NT2/D1 (cell line): ENCODE measurements around the gene IQSEC1.

Experiments
- DNase-seq: peaks from one replicate; pipeline ENCODE4 v3.0.0-alpha.2; 2011; ENCODE audit warnings: low read depth, low spot score
- H3K27me3 ChIP-seq: 2 replicates; pipeline ENCODE4 v1.6.0; 2011; ENCODE audit warnings: mild to moderate bottlenecking; ENCODE audit not compliant: insufficient read length, insufficient read depth
- H3K36me3 ChIP-seq: 2 replicates; pipeline ENCODE4 v1.6.1; 2011; ENCODE audit warnings: mild to moderate bottlenecking, low read length, mixed read lengths; ENCODE audit not compliant: insufficient read depth, insufficient read length
- H3K4me1 ChIP-seq: 2 replicates; pipeline ENCODE4 v1.5.1; 2011; ENCODE audit not compliant: insufficient read depth, insufficient read length
- H3K4me3 ChIP-seq: 2 replicates; pipeline ENCODE4 v1.5.1; 2011; ENCODE audit warnings: low read depth; ENCODE audit not compliant: insufficient read length
- H3K9ac ChIP-seq: 2 replicates; pipeline ENCODE4 v1.6.0; 2011; ENCODE audit warnings: low read depth; ENCODE audit not compliant: insufficient read length
- H3K9me3 ChIP-seq: 2 replicates; pipeline ENCODE4 v1.5.1; 2011; ENCODE audit warnings: mild to moderate bottlenecking, low read length; ENCODE audit not compliant: insufficient read depth
- SUZ12 ChIP-seq: IDR thresholded peaks from 2 replicates; pipeline ENCODE4 v1.6.1; 2011; ENCODE audit not compliant: insufficient read length, insufficient read depth; ENCODE audit errors: extremely low read depth
- YY1 ChIP-seq: IDR thresholded peaks from 2 replicates; pipeline ENCODE4 v1.6.1; 2011; ENCODE audit not compliant: insufficient read length, insufficient read depth
- ZNF274 ChIP-seq: IDR thresholded peaks from 2 replicates; pipeline ENCODE4 v1.6.1; 2011; ENCODE audit warnings: mild to moderate bottlenecking, low read depth, low read length

The IQSEC1 gene

DNA sequence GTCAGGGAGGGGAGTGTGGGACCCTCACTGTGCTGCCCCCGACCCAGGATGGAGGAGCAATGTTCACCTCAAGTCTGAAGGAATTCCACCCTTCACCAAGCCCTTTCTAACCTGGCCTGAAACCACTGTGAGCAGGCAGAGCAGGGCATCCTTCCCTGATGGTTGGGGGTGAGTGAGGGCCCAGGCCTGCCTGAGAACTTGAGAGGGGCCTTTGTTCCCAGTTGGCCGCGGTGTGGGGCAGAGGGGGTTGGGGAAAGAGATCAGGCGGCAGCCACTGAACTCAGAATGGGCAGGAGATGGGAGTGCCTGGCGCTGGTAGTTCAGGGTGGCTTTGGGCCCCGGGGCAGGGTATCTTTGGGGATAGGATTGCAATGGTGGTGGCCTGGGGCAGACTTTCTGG lies 128.4 kb downstream of the IQSEC1 start:
- no peaks in the 10 kb centered on the region for H3K27me3 ChIP-seq
- H3K36me3 ChIP-seq: peaks cover 28% of the 10 kb centered on the region
- TF ChIP-seq YY1 (no peak), ZNF274 (no peak), SUZ12 (no peak)
- H3K4me3 ChIP-seq: no peak overlapping the region
- H3K9ac ChIP-seq: peak overlapping the region; percentile 61
- no peaks in the 10 kb centered on the region for H3K9me3 ChIP-seq
- H3K4me1 ChIP-seq: peaks cover 21% of the 10 kb centered on the region
- no peak for DNase-seq

DNA sequence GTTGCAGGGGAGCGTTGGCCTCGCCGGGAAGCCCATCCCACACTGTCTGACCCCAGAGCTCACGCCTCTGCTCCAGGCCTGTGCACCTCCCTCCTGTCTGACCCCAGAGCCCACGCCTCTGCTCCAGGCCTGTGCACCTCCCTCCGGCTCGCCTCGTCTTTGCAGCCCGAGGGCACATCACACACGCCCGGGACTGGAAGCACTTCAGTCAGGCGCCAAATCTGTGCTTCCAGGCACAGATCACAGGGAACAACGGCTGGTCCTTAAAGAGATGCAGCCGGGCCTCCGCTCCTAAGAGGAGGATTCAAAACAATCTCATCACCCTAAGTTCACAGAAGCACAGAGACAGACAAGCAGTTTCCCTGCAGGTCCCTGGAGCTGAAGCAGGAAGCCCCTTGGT lies 128.8 kb downstream of the IQSEC1 start:
- Histone ChIP-seq H3K27me3 (no peaks in the 10 kb centered on the region), H3K4me3 (no peak overlapping the region), H3K9me3 (no peaks in the 10 kb centered on the region), H3K9ac (peak overlapping the region; percentile 61), H3K36me3 (peaks cover 32% of the 10 kb centered on the region), H3K4me1 (peaks cover 21% of the 10 kb centered on the region)
- no peak for TF ChIP-seq ZNF274
- no peak for TF ChIP-seq YY1
- no peak for TF ChIP-seq SUZ12
- DNase-seq: no peak

DNA sequence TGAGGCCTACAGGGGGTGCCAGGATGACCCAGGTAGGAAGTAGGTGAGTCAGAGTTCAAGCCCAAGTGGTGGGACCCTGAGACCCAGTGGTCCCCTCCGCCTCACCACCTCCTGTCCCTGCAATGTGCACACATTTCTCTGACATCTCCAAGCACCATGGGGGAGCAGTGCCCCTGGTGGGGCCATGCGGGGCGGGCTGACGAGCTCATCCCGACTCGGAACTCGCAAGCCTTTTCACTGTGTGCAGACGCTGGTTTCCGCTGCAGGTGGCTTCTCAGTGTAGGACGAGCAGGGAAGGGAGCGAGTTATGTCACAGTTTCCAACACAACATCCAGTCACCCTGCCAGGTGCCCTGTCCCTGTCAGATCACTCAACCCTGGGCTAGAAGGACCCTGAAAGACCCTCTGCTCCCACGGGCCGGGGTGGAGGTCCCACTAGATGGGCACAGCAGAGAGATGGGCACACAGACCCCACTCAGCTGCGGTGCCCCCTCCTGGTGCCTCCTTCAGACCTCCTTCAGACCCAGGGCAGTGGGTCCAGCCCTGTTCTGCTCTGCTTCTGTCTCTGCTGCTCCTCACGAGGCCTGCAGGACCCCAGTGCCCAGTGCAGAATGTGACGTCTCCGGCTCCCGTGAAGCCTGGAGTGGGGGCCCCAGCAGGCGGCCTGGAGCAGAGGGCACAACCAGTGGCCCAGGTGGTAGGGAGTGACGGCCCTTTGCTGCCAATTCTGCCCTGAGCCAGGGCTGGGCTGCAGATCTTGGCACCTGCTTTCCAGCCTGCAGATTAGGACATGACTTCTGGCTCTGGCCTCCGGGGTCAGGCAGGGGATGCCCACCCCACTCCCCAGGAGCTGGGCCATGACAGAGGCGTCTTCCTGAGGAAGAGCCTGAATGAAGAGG lies 129.9 kb downstream of the IQSEC1 start:
- peak overlapping the region; percentile 28 for H3K9ac ChIP-seq
- H3K9me3 ChIP-seq: no peaks in the 10 kb centered on the region
- H3K4me3 ChIP-seq: no peak overlapping the region
- TF ChIP-seq ZNF274 (no peak), SUZ12 (no peak), YY1 (no peak)
- no peaks in the 10 kb centered on the region for H3K27me3 ChIP-seq
- DNase-seq: no peak
- H3K4me1 ChIP-seq: peaks cover 21% of the 10 kb centered on the region
- H3K36me3 ChIP-seq: peaks cover 43% of the 10 kb centered on the region

DNA sequence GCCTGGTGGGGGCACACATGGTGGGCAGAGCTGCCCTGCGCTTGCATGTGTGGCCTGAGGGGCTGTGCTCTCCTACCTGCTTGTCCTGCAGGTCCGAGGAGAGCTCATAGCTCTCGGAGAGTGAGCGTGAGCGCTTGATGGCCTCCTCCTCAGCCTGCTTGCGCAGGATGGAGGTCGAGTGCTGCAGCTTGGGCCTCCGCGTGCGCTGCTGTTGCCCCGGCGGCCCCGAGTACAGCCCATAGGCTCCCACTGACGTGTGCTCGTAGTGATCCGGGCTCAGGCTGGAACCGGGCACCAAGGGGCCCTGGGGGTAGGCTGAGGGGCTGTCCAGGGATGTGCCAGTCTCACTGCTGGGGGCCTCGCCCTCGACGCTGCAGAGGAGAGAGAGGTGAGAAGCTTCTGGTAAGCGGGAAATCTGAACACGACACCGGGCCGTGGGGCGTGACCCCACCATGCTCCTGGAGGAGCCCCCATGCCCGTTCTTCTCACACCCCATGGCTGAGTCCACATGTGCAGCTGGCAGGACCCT lies 131.7 kb downstream of the IQSEC1 start:
- Histone ChIP-seq H3K36me3 (peaks cover 57% of the 10 kb centered on the region), H3K4me1 (peaks cover 21% of the 10 kb centered on the region)

DNA sequence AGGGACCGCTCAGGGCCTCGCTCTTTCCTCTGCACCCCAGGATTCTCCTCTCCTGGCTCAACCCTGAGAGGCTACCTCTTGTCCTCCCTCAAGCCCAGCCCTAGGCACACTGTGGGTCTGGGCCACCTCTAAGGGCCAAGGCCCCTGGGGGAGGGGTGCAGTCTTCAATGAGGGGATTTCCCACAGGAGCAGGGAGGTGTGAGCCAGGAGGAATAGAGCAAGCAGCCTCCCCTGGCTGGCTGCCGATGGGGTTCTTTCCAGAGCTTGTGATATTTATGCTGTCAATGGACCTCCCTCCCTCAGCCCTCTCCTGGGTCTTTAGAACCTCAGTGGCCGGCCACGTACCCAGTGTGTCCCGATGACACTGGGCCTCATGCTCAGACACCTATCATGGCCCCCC lies 132.4 kb downstream of the IQSEC1 start:
- no peaks in the 10 kb centered on the region for H3K9me3 ChIP-seq
- H3K9ac ChIP-seq: no peak overlapping the region
- peaks cover 21% of the 10 kb centered on the region for H3K4me1 ChIP-seq
- H3K27me3 ChIP-seq: no peaks in the 10 kb centered on the region
- no peak overlapping the region for H3K4me3 ChIP-seq
- TF ChIP-seq SUZ12 (no peak), YY1 (no peak), ZNF274 (no peak)
- H3K36me3 ChIP-seq: peaks cover 64% of the 10 kb centered on the region
- no peak for DNase-seq

More for the DNA sequence above, 131.7 kb downstream of the IQSEC1 start:
- Histone ChIP-seq H3K9me3 (no peaks in the 10 kb centered on the region), H3K9ac (no peak overlapping the region), H3K27me3 (no peaks in the 10 kb centered on the region), H3K4me3 (no peak overlapping the region)
- no peak for DNase-seq
- TF ChIP-seq YY1: no peak
- no peak for TF ChIP-seq ZNF274
- no peak for TF ChIP-seq SUZ12

DNA sequence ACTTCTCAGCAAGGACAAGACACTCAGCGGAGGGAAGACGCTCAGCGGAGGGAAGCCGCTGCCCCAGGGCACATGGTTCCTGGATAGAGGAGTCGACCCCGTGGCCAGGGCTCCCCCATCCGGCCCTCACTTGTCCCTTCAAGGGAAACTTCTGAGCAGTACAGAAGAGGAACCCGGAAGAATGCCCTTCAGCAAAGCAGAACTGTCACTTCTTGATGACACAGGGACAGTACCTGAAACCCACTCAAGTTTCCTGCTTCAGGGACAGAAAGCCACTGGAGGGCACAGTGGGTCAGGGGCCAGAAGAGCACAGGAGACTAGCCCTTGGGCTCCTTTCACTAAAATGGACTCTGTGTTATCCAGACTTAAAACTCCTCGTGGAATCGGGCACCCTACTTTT lies 134.1 kb downstream of the IQSEC1 start:
- Histone ChIP-seq H3K9ac (no peak overlapping the region), H3K27me3 (no peaks in the 10 kb centered on the region), H3K4me3 (no peak overlapping the region), H3K9me3 (no peaks in the 10 kb centered on the region), H3K36me3 (peaks cover 81% of the 10 kb centered on the region), H3K4me1 (peaks cover 13% of the 10 kb centered on the region)
- DNase-seq: no peak
- TF ChIP-seq SUZ12: no peak
- TF ChIP-seq YY1: no peak
- TF ChIP-seq ZNF274: no peak

DNA sequence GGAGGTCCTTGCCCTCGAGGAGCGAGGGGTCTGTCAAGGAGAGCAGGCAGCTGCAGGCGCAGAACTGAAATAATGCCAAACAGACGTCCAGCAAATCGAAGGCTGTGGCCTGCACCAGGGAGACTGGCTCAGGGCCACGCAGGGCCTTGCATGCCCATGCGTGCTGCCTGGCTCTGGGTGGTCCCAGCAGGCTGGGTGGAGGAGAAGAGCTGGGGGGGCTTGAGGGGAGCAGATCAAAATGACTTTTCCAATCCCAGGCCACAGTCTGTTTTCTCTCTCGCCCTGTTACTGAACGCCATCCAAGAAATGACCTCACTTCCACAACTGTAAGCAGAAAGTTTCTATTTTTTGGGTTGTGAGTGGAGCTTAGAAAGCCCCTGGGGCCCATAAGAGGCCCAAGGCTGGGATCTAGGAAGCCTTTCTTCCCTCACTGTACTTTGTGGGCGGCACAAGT lies 134.9 kb downstream of the IQSEC1 start:
- no peaks in the 10 kb centered on the region for H3K9me3 ChIP-seq
- H3K4me3 ChIP-seq: no peak overlapping the region
- peaks cover 90% of the 10 kb centered on the region for H3K36me3 ChIP-seq
- peaks cover 6% of the 10 kb centered on the region for H3K4me1 ChIP-seq
- TF ChIP-seq SUZ12 (no peak), ZNF274 (no peak), YY1 (no peak)
- H3K27me3 ChIP-seq: no peaks in the 10 kb centered on the region
- no peak for DNase-seq
- no peak overlapping the region for H3K9ac ChIP-seq
